ENCODE data around the gene SLC2A11.
"Not testable (repeated sequence)": the region's sequence is repeated elsewhere in the genome, so short reads cannot be mapped to it uniquely, and the experiment has no call there.

- TF ChIP-seq CTCF, POLR2A (IDR thresholded peaks at IDR 0.05): not testable (repeated sequence)
Measured at GRCh38 chr22:23864499-23865154, 7.0 kb downstream of the SLC2A11 start.
